Ascending aorta (tissue), 2 donors: ENCODE results near the gene LIPG. TPM values are rescaled to one million over a fixed set of nuclear protein-coding genes. Genes with fewer than 3 reads are reported as not detected.

ENCODE experiments used
- DNase-seq, 2 donors: peaks; one replicate each; pipeline ENCODE4 v3.0.0-alpha.2; 2019; ENCODE audit warnings: low spot score in 2 of 2
- H3K27ac ChIP-seq, 2 donors: fragments of 200-600 bp; sonication (generic); one replicate each; pipeline ENCODE4 v1.5.1; 2016 to 2017; ENCODE audit warnings: mild to moderate bottlenecking in 1 of 2
- H3K27me3 ChIP-seq: fragments of 200-600 bp; sonication (generic); one replicate; pipeline ENCODE4 v1.5.1; 2017
- H3K36me3 ChIP-seq, 2 donors: fragments of 200-600 bp; sonication (generic); one replicate each; pipeline ENCODE4 v1.5.1; 2016
- H3K4me1 ChIP-seq, 2 donors: fragments of 200-600 bp; sonication (generic); one replicate each; pipeline ENCODE4 v1.5.1; 2016 to 2017; ENCODE audit warnings: mild to moderate bottlenecking in 1 of 2
- H3K4me3 ChIP-seq, 2 donors: fragments of 200-600 bp; sonication (generic); one replicate each; pipeline ENCODE4 v1.5.1; 2016 to 2017; ENCODE audit warnings: mild to moderate bottlenecking in 1 of 2
- H3K9me3 ChIP-seq, 2 donors: fragments of 200-600 bp; sonication (generic); one replicate each; pipeline ENCODE4 v1.5.1; 2016
- intact Hi-C: fragments of 100-400 bp; cut with DNase I; formaldehyde crosslinking; loops from one replicate; pipeline ENCODE4 v1.15.1; 2023
- total RNA-seq: library from RNA; depleted of rRNA; stranded (reverse); fragments of >200 nt; gene quantifications from one replicate; pipeline ENCODE4 v1.1.0, GENCODE V29; 2016
- TF ChIP-seq, protein P1 (sequence below), 3 experiments: fragments of 200-600 bp in 2 of 3; fragments of 450-650 bp in 1 of 3; sonication (generic) in 2 of 3; IDR thresholded peaks; one replicate each; pipeline ENCODE4 v1.5.1; 2016 to 2019; ENCODE audit warnings: antibody characterized with exemption in 3 of 3, mild to moderate bottlenecking in 1 of 3, moderate library complexity in 1 of 3

Gene LIPG
- total RNA-seq, 1 donor from 2014 or later = 1.6 TPM

DNA sequence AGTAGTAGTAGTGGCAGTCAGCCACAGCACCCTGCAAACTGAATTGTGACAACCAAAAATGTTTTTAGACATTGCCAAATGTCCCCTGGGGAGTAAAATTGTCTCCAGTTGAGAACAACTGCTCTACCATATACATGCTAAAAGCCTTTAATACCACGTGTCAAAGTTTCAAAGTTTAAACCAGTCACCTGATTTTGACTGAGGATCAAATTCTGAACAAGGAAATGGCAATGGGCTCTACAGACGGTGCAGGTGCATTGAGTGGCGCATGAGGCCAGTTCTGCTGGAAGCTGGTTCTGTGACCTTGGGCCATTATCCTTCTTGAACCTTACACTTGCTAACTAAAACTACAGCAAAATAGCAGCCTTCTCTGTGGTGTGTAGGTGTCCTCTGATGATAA lies 85.0 kb downstream of the LIPG start:
- peak in 1 of 2 donors; percentile 37 for DNase-seq
- intact Hi-C loops = no loop called here
- H3K4me1 ChIP-seq = no peaks in the 10 kb centered on the region
- H3K4me3 ChIP-seq = no peak overlapping the region
- no peaks in the 10 kb centered on the region for H3K27me3 ChIP-seq
- H3K27ac ChIP-seq = no peak overlapping the region
- no peaks in the 10 kb centered on the region for H3K36me3 ChIP-seq
- H3K9me3 ChIP-seq = no peaks in the 10 kb centered on the region
- TF ChIP-seq, protein P1, sequence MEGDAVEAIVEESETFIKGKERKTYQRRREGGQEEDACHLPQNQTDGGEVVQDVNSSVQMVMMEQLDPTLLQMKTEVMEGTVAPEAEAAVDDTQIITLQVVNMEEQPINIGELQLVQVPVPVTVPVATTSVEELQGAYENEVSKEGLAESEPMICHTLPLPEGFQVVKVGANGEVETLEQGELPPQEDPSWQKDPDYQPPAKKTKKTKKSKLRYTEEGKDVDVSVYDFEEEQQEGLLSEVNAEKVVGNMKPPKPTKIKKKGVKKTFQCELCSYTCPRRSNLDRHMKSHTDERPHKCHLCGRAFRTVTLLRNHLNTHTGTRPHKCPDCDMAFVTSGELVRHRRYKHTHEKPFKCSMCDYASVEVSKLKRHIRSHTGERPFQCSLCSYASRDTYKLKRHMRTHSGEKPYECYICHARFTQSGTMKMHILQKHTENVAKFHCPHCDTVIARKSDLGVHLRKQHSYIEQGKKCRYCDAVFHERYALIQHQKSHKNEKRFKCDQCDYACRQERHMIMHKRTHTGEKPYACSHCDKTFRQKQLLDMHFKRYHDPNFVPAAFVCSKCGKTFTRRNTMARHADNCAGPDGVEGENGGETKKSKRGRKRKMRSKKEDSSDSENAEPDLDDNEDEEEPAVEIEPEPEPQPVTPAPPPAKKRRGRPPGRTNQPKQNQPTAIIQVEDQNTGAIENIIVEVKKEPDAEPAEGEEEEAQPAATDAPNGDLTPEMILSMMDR (IDR thresholded peaks at IDR 0.05) = no peak

DNA sequence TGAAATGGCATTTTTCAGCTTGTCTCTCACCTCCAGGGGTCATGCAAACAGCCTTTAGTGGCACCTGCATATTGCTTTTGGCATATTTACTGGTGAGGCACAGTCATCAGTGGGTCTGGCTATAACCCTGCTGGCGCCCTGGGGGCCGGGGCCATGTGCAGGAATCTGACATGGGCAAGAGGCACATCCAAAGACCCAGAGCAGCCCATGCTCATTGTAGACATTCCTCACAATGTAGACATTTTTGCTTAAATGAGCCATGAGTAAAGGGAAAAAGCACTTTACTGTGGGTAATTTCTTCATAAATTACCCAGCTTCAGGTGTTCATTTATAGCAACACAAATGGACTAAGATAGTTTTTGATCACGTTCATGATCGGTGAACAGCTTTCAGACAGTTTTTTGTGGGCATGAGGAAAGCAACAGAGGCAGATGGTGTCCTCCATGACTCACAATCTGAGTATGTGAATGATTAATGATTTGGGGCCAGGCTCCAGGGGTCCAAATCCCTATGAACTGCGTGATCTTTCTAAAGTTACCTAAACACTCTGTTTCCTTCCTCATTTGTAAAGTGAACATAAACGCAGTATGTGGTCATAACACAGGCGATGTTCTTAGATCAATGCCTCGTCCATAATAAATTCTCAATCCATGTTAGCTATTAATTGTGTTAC lies 85.8 kb downstream of the LIPG start:
- no peaks in the 10 kb centered on the region for H3K4me1 ChIP-seq
- intact Hi-C loops = no loop called here

DNA sequence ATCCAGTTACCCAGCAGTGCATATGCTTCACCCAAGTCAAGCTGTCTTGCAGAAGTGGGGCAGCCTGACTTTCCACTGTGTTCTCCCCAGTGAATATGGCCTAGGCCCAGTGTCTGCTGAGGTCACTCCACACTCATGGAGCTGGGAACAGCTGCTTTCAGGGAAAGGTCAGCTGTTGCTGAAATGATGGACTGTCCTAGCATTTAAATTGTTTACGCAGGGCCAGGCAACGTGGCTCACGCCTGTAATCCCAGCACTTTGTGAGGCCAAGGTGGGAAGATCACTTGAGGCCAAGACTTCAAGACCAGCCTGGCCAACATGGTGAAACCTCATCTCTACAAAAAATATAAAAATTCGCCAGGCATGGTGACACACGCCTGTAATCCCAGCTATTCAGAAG lies 86.5 kb downstream of the LIPG start:
- Histone ChIP-seq H3K36me3 (no peaks in the 10 kb centered on the region), H3K9me3 (no peaks in the 10 kb centered on the region), H3K4me1 (no peaks in the 10 kb centered on the region), H3K27me3 (no peaks in the 10 kb centered on the region), H3K27ac (no peak overlapping the region), H3K4me3 (no peak overlapping the region)
- peak in 1 of 2 donors; percentile 43 for DNase-seq
- TF ChIP-seq, protein P1 (IDR thresholded peaks at IDR 0.05) = no peak
- intact Hi-C loops = no loop called here

More for the DNA sequence above, 85.8 kb downstream of the LIPG start:
- DNase-seq = peak in 1 of 2 donors; percentile 31
- Histone ChIP-seq H3K27me3 (no peaks in the 10 kb centered on the region), H3K27ac (no peak overlapping the region), H3K36me3 (no peaks in the 10 kb centered on the region), H3K4me3 (no peak overlapping the region), H3K9me3 (no peaks in the 10 kb centered on the region)
- TF ChIP-seq, protein P1 (IDR thresholded peaks at IDR 0.05) = no peak

Other genes starting within 250 kb of the LIPG start
- gene DYM, start 101.4 kb upstream of the LIPG start, total RNA-seq = 250 TPM
- 7.8 TPM for gene C18orf32, start 74.8 kb upstream of the LIPG start, total RNA-seq
- 799 TPM for gene RPL17, start 69.6 kb upstream of the LIPG start, total RNA-seq